AG09319 (cell line): ENCODE results near the gene OTOGL.

Experiments used
- DNase-seq: peaks from one replicate; pipeline ENCODE4 v3.0.0-alpha.2; 2010; ENCODE audit warnings: low read depth; ENCODE audit errors: extremely low read depth
- CTCF ChIP-seq: IDR thresholded peaks from 2 replicates; pipeline ENCODE4 v1.5.1; 2011; ENCODE audit warnings: low read depth, mild to moderate bottlenecking, inconsistent platforms, low read length, moderate library complexity

The OTOGL gene

GRCh38 chr12:80154261-80154660 is 54.9 kb downstream of the OTOGL start:
- no peak for TF ChIP-seq CTCF
- DNase-seq: no peak

GRCh38 chr12:80156306-80156705 is 57.0 kb downstream of the OTOGL start:
- no peak for DNase-seq
- TF ChIP-seq CTCF: no peak

- DNase-seq: no peak
- no peak for TF ChIP-seq CTCF
Observed at GRCh38 chr12:80157645-80158044, 58.3 kb downstream of the OTOGL start.

GRCh38 chr12:80161612-80162011 is 62.3 kb downstream of the OTOGL start:
- no peak for DNase-seq
- no peak for TF ChIP-seq CTCF

- TF ChIP-seq CTCF: no peak
- DNase-seq: no peak
Observed at GRCh38 chr12:80162177-80162576, 62.8 kb downstream of the OTOGL start.

GRCh38 chr12:80165746-80166145 is 66.4 kb downstream of the OTOGL start:
- TF ChIP-seq CTCF: no peak
- DNase-seq: no peak

- no peak for DNase-seq
- no peak for TF ChIP-seq CTCF
Observed at GRCh38 chr12:80166751-80167150, 67.4 kb downstream of the OTOGL start.
